ENCODE data around the gene ZNF846. TPM values are rescaled to one million over a fixed set of nuclear protein-coding genes. Genes with fewer than 3 reads are reported as not detected.

Gene ZNF846
- total RNA-seq, 2 donors from 2014 or later, result 44.0 to 54.6 TPM

GRCh38 chr19:9757544-9758501 lies 10.7 kb downstream of the ZNF846 start:
- ATAC-seq (ENCODE audit: insufficient number of reproducible peaks, low FRiP score, low read depth), result no peak
- Histone ChIP-seq H3K4me3 (no peak overlapping the region), H3K36me3 (peaks cover 68% of the 10 kb centered on the region), H3K4me1 (ENCODE audit: control insufficient read depth in 1 of 2, low read depth in 2 of 2) (no peaks in the 10 kb centered on the region), H3K9me3 (peaks cover 36% of the 10 kb centered on the region), H3K27ac (no peak overlapping the region), H3K27me3 (replicated peaks; ENCODE audit: insufficient read depth) (no peaks in the 10 kb centered on the region)
- TF ChIP-seq CTCF (IDR thresholded peaks at IDR 0.05), result no peak
- DNase-seq (ENCODE audit: low spot score), result no peak

GRCh38 chr19:9752701-9753443 lies 15.7 kb downstream of the ZNF846 start:
- no peaks in the 10 kb centered on the region for H3K4me1 ChIP-seq (ENCODE audit: control insufficient read depth in 1 of 2, low read depth in 2 of 2)
- no peak for ATAC-seq (ENCODE audit: insufficient number of reproducible peaks, low FRiP score, low read depth)
- H3K36me3 ChIP-seq, result peaks cover 41% of the 10 kb centered on the region
- H3K9me3 ChIP-seq, result peaks cover 17% of the 10 kb centered on the region
- H3K4me3 ChIP-seq, result no peak overlapping the region
- DNase-seq (ENCODE audit: low spot score), result no peak
- TF ChIP-seq CTCF (IDR thresholded peaks at IDR 0.05), result no peak
- H3K27ac ChIP-seq, result no peak overlapping the region
- H3K27me3 ChIP-seq (replicated peaks; ENCODE audit: insufficient read depth), result no peaks in the 10 kb centered on the region

GRCh38 chr19:9751446-9751845 lies 17.1 kb downstream of the ZNF846 start:
- H3K36me3 ChIP-seq, result peaks cover 27% of the 10 kb centered on the region
- no peak for TF ChIP-seq CTCF (IDR thresholded peaks at IDR 0.05)
- no peaks in the 10 kb centered on the region for H3K4me1 ChIP-seq (ENCODE audit: control insufficient read depth in 1 of 2, low read depth in 2 of 2)
- no peak overlapping the region for H3K27ac ChIP-seq
- no peaks in the 10 kb centered on the region for H3K27me3 ChIP-seq (replicated peaks; ENCODE audit: insufficient read depth)
- peaks cover 4% of the 10 kb centered on the region for H3K9me3 ChIP-seq
- DNase-seq (ENCODE audit: low spot score) (no peak), ATAC-seq (ENCODE audit: insufficient number of reproducible peaks, low FRiP score, low read depth) (no peak)
- no peak overlapping the region for H3K4me3 ChIP-seq

- H3K9me3 ChIP-seq, result no peaks in the 10 kb centered on the region
Measured at GRCh38 chr19:9741476-9742171, 26.9 kb downstream of the ZNF846 start.

More at GRCh38 chr19:9741476-9742171, 26.9 kb downstream of the ZNF846 start:
- TF ChIP-seq CTCF (IDR thresholded peaks at IDR 0.05), result no peak
- DNase-seq (ENCODE audit: low spot score), result no peak
- Histone ChIP-seq H3K4me3 (no peak overlapping the region), H3K36me3 (no peaks in the 10 kb centered on the region), H3K27me3 (replicated peaks; ENCODE audit: insufficient read depth) (no peaks in the 10 kb centered on the region), H3K27ac (no peak overlapping the region), H3K4me1 (ENCODE audit: control insufficient read depth in 1 of 2, low read depth in 2 of 2) (peaks cover 0 to 12% of the 10 kb centered on the region in 2 donors)
- no peak for ATAC-seq (ENCODE audit: insufficient number of reproducible peaks, low FRiP score, low read depth)

Data from thoracic aorta (tissue), 2 donors.